HEK293T (cell line): ENCODE measurements around the gene EPHA3.

Experiments used
- ARNT ChIP-seq: fragments of 450-650 bp; IDR thresholded peaks from 2 replicates; pipeline ENCODE4 v1.6.1; 2017; ENCODE audit warnings: mild to moderate bottlenecking
- FOXA1 ChIP-seq: fragments of 450-650 bp; IDR thresholded peaks from 2 replicates; pipeline ENCODE4 v1.6.1; 2016; ENCODE audit warnings: mild to moderate bottlenecking
- L3MBTL2 ChIP-seq: fragments of 450-650 bp; conservative IDR thresholded peaks from 2 replicates; pipeline ENCODE4 v1.6.1; 2016; ENCODE audit warnings: mild to moderate bottlenecking
- TF ChIP-seq, protein P1 (sequence below): fragments of 450-650 bp; IDR thresholded peaks from 2 replicates; pipeline ENCODE4 v1.6.1; 2016

DNA sequence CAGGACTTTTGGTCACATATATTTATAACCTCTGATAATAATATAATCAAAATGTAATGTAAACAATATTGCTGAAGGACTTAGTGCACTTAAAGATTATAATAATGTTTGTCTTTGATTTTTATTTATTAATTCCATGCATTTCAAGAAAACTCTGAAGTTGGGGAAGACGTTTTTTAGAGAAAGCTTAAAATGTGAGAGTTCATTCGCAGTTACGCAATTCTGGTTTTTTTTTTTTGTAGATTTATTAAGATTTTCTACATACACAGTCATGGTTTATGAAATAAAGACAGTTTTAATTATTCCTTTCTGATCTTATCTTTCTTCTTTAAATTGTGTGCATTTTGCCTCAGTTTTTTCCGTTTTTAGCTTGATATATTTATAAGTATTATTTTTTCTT lies 204.7 kb downstream of the EPHA3 start:
- TF ChIP-seq FOXA1 (no peak), L3MBTL2 (no peak), ARNT (no peak)
- TF ChIP-seq, protein P1, sequence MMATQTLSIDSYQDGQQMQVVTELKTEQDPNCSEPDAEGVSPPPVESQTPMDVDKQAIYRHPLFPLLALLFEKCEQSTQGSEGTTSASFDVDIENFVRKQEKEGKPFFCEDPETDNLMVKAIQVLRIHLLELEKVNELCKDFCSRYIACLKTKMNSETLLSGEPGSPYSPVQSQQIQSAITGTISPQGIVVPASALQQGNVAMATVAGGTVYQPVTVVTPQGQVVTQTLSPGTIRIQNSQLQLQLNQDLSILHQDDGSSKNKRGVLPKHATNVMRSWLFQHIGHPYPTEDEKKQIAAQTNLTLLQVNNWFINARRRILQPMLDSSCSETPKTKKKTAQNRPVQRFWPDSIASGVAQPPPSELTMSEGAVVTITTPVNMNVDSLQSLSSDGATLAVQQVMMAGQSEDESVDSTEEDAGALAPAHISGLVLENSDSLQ, result no peak
